ENCODE results near the gene GPRIN2. TPM values are rescaled to one million over a fixed set of nuclear protein-coding genes. Genes with fewer than 3 reads are reported as not detected.
A peak's percentile ranks its signal among the peaks of the same experiment; 100 is the strongest.

The GPRIN2 gene
- total and polyA plus RNA-seq, 4 donors: 0.09 to 1.3 (median 0.15) TPM; not detected in 1

GRCh38 chr10:46557319-46558121 is 1.1 kb upstream of the GPRIN2 start:
- no peak overlapping the region for H3K9ac ChIP-seq (ENCODE audit: low read depth in 1 of 2, low read length in 2 of 2)
- no peak for DNase-seq (ENCODE audit: low spot score)
- H3K27me3 ChIP-seq (ENCODE audit: control insufficient read depth in 4 of 4, insufficient read depth in 4 of 4, low read length in 3 of 4): peaks cover 4 to 12% (median 6%) of the 10 kb centered on the region in 4 donors
- no peaks in the 10 kb centered on the region for H3K36me3 ChIP-seq (ENCODE audit: control insufficient read depth in 4 of 4, insufficient read depth in 3 of 4, low read depth in 1 of 4, low read length in 3 of 4)
- H3K9me3 ChIP-seq (ENCODE audit: control insufficient read depth in 4 of 4, low read length in 3 of 4): no peaks in the 10 kb centered on the region
- whole genome bisulfite sequencing: 84% methylated on average over 33 of the region's 33 CpGs
- TF ChIP-seq RXRA (IDR thresholded peaks at IDR 0.05): no peak
- TF ChIP-seq JUND (IDR thresholded peaks at IDR 0.05): no peak
- no peak overlapping the region for H3K4me3 ChIP-seq (ENCODE audit: low read depth in 1 of 3, low read length in 3 of 3)
- H3K27ac ChIP-seq (ENCODE audit: low read depth in 1 of 2, low read length in 2 of 2): no peak overlapping the region
- peaks cover 3 to 5% (median 4%) of the 10 kb centered on the region in 4 donors for H3K4me1 ChIP-seq (ENCODE audit: control insufficient read depth in 4 of 4, insufficient read depth in 4 of 4, low read length in 3 of 4)

DNA sequence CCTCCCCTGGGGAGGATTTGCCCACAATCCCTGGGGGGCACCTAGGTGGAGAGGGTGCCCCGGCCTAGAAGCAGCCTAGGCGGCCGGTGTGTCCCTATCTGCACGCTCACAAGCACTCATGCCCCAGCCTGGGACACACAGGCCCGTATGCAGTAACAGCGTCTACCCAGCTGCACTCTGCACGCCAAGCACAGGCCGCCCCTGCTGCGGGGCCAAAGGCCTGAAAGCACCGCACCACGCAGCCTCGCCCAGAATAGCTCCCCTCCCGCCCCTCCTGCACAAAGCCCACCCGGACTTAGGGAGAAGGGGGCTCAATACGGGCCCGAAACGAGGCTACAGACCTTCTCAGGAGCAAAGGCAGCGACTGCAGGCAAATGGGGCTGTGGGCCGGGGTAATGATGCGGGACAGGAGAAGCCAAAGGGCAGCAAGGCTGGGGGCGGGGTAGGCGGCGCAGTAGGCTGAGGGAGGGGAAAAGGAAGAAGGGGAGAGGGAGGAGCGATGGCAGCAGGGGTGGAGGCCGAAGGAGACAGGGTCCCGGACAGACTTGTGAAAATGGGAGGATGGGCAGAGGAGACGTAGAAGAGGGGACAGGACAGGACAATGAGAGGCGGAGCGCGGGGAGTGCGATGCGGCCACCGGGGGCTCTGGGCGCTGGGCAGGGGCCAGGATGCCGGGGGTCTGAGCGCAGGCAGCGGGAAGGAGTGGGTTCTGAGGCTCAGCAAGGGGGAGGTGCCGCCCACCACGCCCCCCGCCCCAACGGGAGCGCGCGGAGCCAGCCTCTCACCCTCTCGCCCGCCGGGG is 544 bp downstream of the GPRIN2 start:
- Histone ChIP-seq H3K9ac (ENCODE audit: low read depth in 1 of 2, low read length in 2 of 2) (no peak overlapping the region), H3K4me3 (ENCODE audit: low read depth in 1 of 3, low read length in 3 of 3) (peak overlapping the region in 2 of 3 donors; percentile 2 to 42), H3K27me3 (ENCODE audit: control insufficient read depth in 4 of 4, insufficient read depth in 4 of 4, low read length in 3 of 4) (peaks cover 4 to 12% (median 6%) of the 10 kb centered on the region in 4 donors), H3K9me3 (ENCODE audit: control insufficient read depth in 4 of 4, low read length in 3 of 4) (no peaks in the 10 kb centered on the region), H3K27ac (ENCODE audit: low read depth in 1 of 2, low read length in 2 of 2) (no peak overlapping the region), H3K36me3 (ENCODE audit: control insufficient read depth in 4 of 4, insufficient read depth in 3 of 4, low read depth in 1 of 4, low read length in 3 of 4) (no peaks in the 10 kb centered on the region), H3K4me1 (ENCODE audit: control insufficient read depth in 4 of 4, insufficient read depth in 4 of 4, low read length in 3 of 4) (peaks cover 3 to 5% (median 4%) of the 10 kb centered on the region in 4 donors)
- no peak for TF ChIP-seq HNF4G (IDR thresholded peaks at IDR 0.05)
- DNase-seq (ENCODE audit: low spot score): no peak
- WGBS: 28% methylated on average over 47 of the region's 47 CpGs

DNA sequence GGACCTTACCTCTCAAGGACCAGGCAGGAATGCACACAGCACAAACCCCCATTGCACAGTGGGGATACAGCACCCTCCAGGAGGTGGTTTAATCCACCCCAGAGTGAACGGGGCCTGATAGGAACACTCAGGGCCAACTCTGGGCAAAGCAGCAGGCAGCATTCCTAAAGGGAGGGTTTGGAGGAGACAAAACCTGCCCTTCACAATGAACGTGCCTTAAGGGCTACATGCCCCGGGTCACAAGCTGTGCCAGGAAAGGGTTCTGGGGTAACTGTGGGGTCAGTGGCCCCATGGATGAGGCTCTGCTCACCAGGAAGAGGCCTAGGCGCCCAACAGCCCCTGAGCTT is 1.1 kb downstream of the GPRIN2 start:
- Histone ChIP-seq H3K27ac (ENCODE audit: low read depth in 1 of 2, low read length in 2 of 2) (no peak overlapping the region), H3K4me3 (ENCODE audit: low read depth in 1 of 3, low read length in 3 of 3) (no peak overlapping the region), H3K9ac (ENCODE audit: low read depth in 1 of 2, low read length in 2 of 2) (no peak overlapping the region), H3K4me1 (ENCODE audit: control insufficient read depth in 4 of 4, insufficient read depth in 4 of 4, low read length in 3 of 4) (peaks cover 3 to 5% (median 4%) of the 10 kb centered on the region in 4 donors), H3K36me3 (ENCODE audit: control insufficient read depth in 4 of 4, insufficient read depth in 3 of 4, low read depth in 1 of 4, low read length in 3 of 4) (no peaks in the 10 kb centered on the region), H3K9me3 (ENCODE audit: control insufficient read depth in 4 of 4, low read length in 3 of 4) (no peaks in the 10 kb centered on the region), H3K27me3 (ENCODE audit: control insufficient read depth in 4 of 4, insufficient read depth in 4 of 4, low read length in 3 of 4) (peaks cover 4 to 12% (median 6%) of the 10 kb centered on the region in 4 donors)
- WGBS: 81% methylated on average over 4 of the region's 4 CpGs
- no peak for TF ChIP-seq RAD21 (IDR thresholded peaks at IDR 0.05)
- no peak for DNase-seq (ENCODE audit: low spot score)

DNA sequence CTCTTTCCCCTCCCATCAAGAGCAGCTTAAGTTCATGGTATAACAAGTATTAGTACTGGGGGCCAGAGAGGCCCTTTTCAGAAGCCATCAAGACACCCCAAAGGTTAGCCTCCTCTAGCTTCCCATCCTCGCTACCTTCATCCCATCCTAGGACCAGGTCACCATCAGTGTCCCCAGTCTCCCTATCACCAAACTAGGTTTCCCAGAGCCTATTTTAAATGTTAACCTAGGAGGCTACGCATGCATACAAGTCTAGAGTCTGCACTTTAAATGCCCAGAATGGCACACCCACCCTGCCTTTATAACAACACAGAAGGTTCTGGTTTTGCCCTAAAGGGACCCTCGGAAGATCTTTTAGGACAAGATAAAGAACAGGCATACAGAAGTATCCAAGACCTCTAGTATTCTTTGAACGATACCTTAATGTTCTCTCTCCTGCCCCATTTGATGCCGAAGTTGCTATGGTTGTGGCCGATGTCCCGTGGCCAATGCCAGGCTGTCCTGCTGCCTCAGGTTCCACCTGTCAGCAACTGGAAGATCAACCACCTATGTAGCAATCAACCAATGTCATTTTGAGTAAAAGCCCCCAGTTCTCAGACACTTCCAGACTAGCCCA is 2.2 kb downstream of the GPRIN2 start:
- Histone ChIP-seq H3K9me3 (ENCODE audit: control insufficient read depth in 4 of 4, low read length in 3 of 4) (no peaks in the 10 kb centered on the region), H3K27ac (ENCODE audit: low read depth in 1 of 2, low read length in 2 of 2) (no peak overlapping the region), H3K36me3 (ENCODE audit: control insufficient read depth in 4 of 4, insufficient read depth in 3 of 4, low read depth in 1 of 4, low read length in 3 of 4) (no peaks in the 10 kb centered on the region), H3K4me3 (ENCODE audit: low read depth in 1 of 3, low read length in 3 of 3) (no peak overlapping the region), H3K27me3 (ENCODE audit: control insufficient read depth in 4 of 4, insufficient read depth in 4 of 4, low read length in 3 of 4) (peaks cover 4 to 12% (median 6%) of the 10 kb centered on the region in 4 donors), H3K9ac (ENCODE audit: low read depth in 1 of 2, low read length in 2 of 2) (no peak overlapping the region), H3K4me1 (ENCODE audit: control insufficient read depth in 4 of 4, insufficient read depth in 4 of 4, low read length in 3 of 4) (peaks cover 3 to 5% (median 4%) of the 10 kb centered on the region in 4 donors)
- DNase-seq (ENCODE audit: low spot score): no peak
- WGBS: 93% methylated on average over 7 of the region's 7 CpGs
- TF ChIP-seq CTCF (IDR thresholded peaks at IDR 0.05; ENCODE audit: low read depth, low read length, missing input control) (no peak), YY1 (IDR thresholded peaks at IDR 0.05) (no peak), SP1 (IDR thresholded peaks at IDR 0.05) (no peak), HNF4A (conservative IDR thresholded peaks at IDR 0.05) (no peak), REST (IDR thresholded peaks at IDR 0.05) (no peak), TAF1 (conservative IDR thresholded peaks at IDR 0.05) (no peak), NR2F2 (IDR thresholded peaks at IDR 0.05) (no peak), RXRA (IDR thresholded peaks at IDR 0.05) (no peak), HNF4G (IDR thresholded peaks at IDR 0.05) (no peak)
- TF ChIP-seq, protein P1, sequence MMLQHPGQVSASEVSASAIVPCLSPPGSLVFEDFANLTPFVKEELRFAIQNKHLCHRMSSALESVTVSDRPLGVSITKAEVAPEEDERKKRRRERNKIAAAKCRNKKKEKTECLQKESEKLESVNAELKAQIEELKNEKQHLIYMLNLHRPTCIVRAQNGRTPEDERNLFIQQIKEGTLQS (IDR thresholded peaks at IDR 0.05): no peak
- TF ChIP-seq, protein P2, sequence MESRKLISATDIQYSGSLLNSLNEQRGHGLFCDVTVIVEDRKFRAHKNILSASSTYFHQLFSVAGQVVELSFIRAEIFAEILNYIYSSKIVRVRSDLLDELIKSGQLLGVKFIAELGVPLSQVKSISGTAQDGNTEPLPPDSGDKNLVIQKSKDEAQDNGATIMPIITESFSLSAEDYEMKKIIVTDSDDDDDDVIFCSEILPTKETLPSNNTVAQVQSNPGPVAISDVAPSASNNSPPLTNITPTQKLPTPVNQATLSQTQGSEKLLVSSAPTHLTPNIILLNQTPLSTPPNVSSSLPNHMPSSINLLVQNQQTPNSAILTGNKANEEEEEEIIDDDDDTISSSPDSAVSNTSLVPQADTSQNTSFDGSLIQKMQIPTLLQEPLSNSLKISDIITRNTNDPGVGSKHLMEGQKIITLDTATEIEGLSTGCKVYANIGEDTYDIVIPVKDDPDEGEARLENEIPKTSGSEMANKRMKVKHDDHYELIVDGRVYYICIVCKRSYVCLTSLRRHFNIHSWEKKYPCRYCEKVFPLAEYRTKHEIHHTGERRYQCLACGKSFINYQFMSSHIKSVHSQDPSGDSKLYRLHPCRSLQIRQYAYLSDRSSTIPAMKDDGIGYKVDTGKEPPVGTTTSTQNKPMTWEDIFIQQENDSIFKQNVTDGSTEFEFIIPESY (IDR thresholded peaks at IDR 0.05): no peak

Data from liver (tissue), 9 donors.